Lung (tissue), 12 donors: ENCODE data around the gene HDAC4. TPM values are rescaled to one million over a fixed set of nuclear protein-coding genes. Genes with fewer than 3 reads are reported as not detected.

Source experiments
- ATAC-seq: fragments of 200-7000 bp; cut with Tn5 transposase; one replicate; pipeline ENCODE4 v1.9.1; 2020; ENCODE audit warnings: moderate number of reproducible peaks; ENCODE audit not compliant: insufficient read depth, low FRiP score
- DNase-seq, 3 donors: peaks; one replicate each; pipeline ENCODE4 v3.0.0-alpha.2; 2013 to 2017
- H3K27ac ChIP-seq, 2 donors: one replicate each; pipeline ENCODE4 v1.5.1; 2013; ENCODE audit warnings: mild to moderate bottlenecking in 2 of 2, moderate library complexity in 2 of 2, control low read depth in 1 of 2, inconsistent platforms in 1 of 2, low read depth in 1 of 2, low read length in 1 of 2
- H3K27me3 ChIP-seq, 3 donors: one replicate each; pipeline ENCODE4 v1.5.1; 2013; ENCODE audit warnings: low read length in 2 of 3; ENCODE audit not compliant: control insufficient read depth in 3 of 3, insufficient read depth in 3 of 3
- H3K36me3 ChIP-seq, 4 donors: one replicate each; pipeline ENCODE4 v1.5.1; 2013; ENCODE audit warnings: low read length in 4 of 4, mild to moderate bottlenecking in 1 of 4, moderate library complexity in 1 of 4; ENCODE audit not compliant: control insufficient read depth in 4 of 4, insufficient read depth in 4 of 4
- H3K4me1 ChIP-seq, 5 donors: one replicate each; pipeline ENCODE4 v1.5.1; 2013; ENCODE audit warnings: low read length in 5 of 5, mild to moderate bottlenecking in 2 of 5, moderate library complexity in 1 of 5; ENCODE audit not compliant: control insufficient read depth in 5 of 5, insufficient read depth in 5 of 5
- H3K4me3 ChIP-seq: one replicate; pipeline ENCODE4 v1.5.1; 2013; ENCODE audit warnings: mild to moderate bottlenecking, control low read depth, moderate library complexity
- H3K9ac ChIP-seq, 2 donors: one replicate each; pipeline ENCODE4 v1.5.1; 2013; ENCODE audit warnings: low read length in 2 of 2, control low read depth in 1 of 2; ENCODE audit not compliant: insufficient read depth in 1 of 2
- H3K9me3 ChIP-seq, 4 donors: one replicate each; pipeline ENCODE4 v1.5.1; 2013; ENCODE audit warnings: low read length in 3 of 4, mild to moderate bottlenecking in 1 of 4, moderate library complexity in 1 of 4; ENCODE audit not compliant: control insufficient read depth in 4 of 4, insufficient read depth in 3 of 4
- CTCF ChIP-seq: IDR thresholded peaks from 2 replicates; pipeline ENCODE4 v1.5.1; 2012; ENCODE audit warnings: mild to moderate bottlenecking; ENCODE audit errors: control extremely low read depth, extremely low read depth
- WGBS, 2 donors: extraction: QIAGEN DNeasy Blood & Tissue Kit; methylation state at CpG; one replicate each; pipeline ENCODE4 v1.1.7; 2013; 5-methylcytosine and 5-hydroxymethylcytosine counted together
- polyA plus RNA-seq, 2 donors: library from polyadenylated mRNA; stranded (reverse); fragments of 200-250 nt; gene quantifications; one replicate each; pipeline ENCODE4 v1.2.1, GENCODE V29; 2013
- total RNA-seq, 2 donors: library from RNA; depleted of rRNA in 1 of 2; stranded (reverse); fragments of >200 nt in 1 of 2; gene quantifications; one replicate each; pipeline ENCODE4 v1.2.1, GENCODE V29; 2014 to 2021
- donor health status: control.
- donor health status: control.
- donor health status: Bipolar disorder and iron deficiency.
- donor health status: healthy.
- donor health status: DM: yes; HTN: yes; CAD: no.

Gene HDAC4
- total and polyA plus RNA-seq, 4 donors: 6.9 to 47.7 (median 20.7) TPM

GRCh38 chr2:239351687-239352086 is 49.1 kb downstream of the HDAC4 start:
- DNase-seq (no peak), ATAC-seq (no peak)
- TF ChIP-seq CTCF: no peak
- no peak overlapping the region for H3K9ac ChIP-seq
- H3K9me3 ChIP-seq: no peaks in the 10 kb centered on the region
- peaks cover 0 to 21% (median 0%) of the 10 kb centered on the region in 4 donors for H3K36me3 ChIP-seq
- H3K4me3 ChIP-seq: no peak overlapping the region
- peaks cover 0 to 12% (median 7%) of the 10 kb centered on the region in 5 donors for H3K4me1 ChIP-seq
- H3K27ac ChIP-seq: no peak overlapping the region
- no peaks in the 10 kb centered on the region for H3K27me3 ChIP-seq
- 93 to 94% methylated on average over 14 of the region's 14 CpGs for WGBS, 2 donors

- H3K27me3 ChIP-seq: no peaks in the 10 kb centered on the region
- ATAC-seq: no peak
- 93% methylated on average over 25 of the region's 25 CpGs for WGBS, 2 donors
- H3K9ac ChIP-seq: no peak overlapping the region
- peaks cover 0 to 13% (median 6%) of the 10 kb centered on the region in 5 donors for H3K4me1 ChIP-seq
- peaks cover 0 to 24% (median 0%) of the 10 kb centered on the region in 4 donors for H3K36me3 ChIP-seq
- no peak for TF ChIP-seq CTCF
- H3K27ac ChIP-seq: no peak overlapping the region
- H3K4me3 ChIP-seq: no peak overlapping the region
- no peak for DNase-seq
- H3K9me3 ChIP-seq: peaks cover 0 to 5% (median 0%) of the 10 kb centered on the region in 4 donors
Measured at GRCh38 chr2:239349453-239350135, 51.2 kb downstream of the HDAC4 start.

- peak overlapping the region in 1 of 2 donors; percentile 6 for H3K27ac ChIP-seq
- no peak overlapping the region for H3K9ac ChIP-seq
- H3K27me3 ChIP-seq: no peaks in the 10 kb centered on the region
- WGBS, 2 donors: 94 to 95% methylated on average over 29 of the region's 29 CpGs
- H3K36me3 ChIP-seq: peaks cover 0 to 24% (median 0%) of the 10 kb centered on the region in 4 donors
- DNase-seq (no peak), ATAC-seq (no peak)
- peaks cover 0 to 13% (median 6%) of the 10 kb centered on the region in 5 donors for H3K4me1 ChIP-seq
- H3K4me3 ChIP-seq: no peak overlapping the region
- H3K9me3 ChIP-seq: peaks cover 0 to 5% (median 0%) of the 10 kb centered on the region in 4 donors
- no peak for TF ChIP-seq CTCF
Measured at GRCh38 chr2:239348563-239349452, 52.0 kb downstream of the HDAC4 start.
